GM12892 (cell line): ENCODE measurements around the gene FADS6.
"Not testable (repeated sequence)": the region's sequence is repeated elsewhere in the genome, so short reads cannot be mapped to it uniquely, and the experiment has no call there.

Experiments used
- POLR2A ChIP-seq: IDR thresholded peaks from 2 replicates; pipeline ENCODE4 v1.6.1; 2011; ENCODE audit warnings: low read depth, low read length, control low read depth
- POLR2AphosphoS5 ChIP-seq: IDR thresholded peaks from 2 replicates; pipeline ENCODE4 v1.6.1; 2011; ENCODE audit warnings: low read depth, low read length, control low read depth
- TAF1 ChIP-seq: IDR thresholded peaks from 2 replicates; pipeline ENCODE4 v1.6.1; 2011; ENCODE audit warnings: low read depth, mild to moderate bottlenecking, control low read depth, low read length, borderline replicate concordance

DNA sequence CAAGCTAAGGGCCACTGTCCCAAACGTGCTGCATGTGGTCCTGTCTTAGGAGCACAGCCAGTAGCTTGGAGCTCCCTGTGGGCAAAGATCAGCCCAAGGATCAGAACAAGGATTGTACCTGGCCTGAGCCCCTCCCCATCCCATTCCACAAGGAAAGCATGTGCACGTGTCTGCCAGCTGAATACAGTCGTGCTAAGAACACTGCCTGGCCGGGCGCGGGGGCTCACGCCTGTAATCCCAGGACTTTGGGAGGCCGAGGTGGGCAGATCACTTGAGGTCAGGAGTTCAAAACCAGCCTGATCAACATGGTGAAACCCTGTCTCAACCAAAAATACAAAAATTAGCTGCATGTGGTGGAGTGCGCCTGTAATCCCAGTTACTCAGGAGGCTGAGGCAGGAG is 23.4 kb downstream of the FADS6 start:
- not testable (repeated sequence) for TF ChIP-seq POLR2AphosphoS5, POLR2A, TAF1
